Activated CD4-positive, alpha-beta T cell treated with anti-CD3 and anti-CD28 coated beads, Interleukin-2, amount 50 U/mL, for 4 hours (primary cell): ENCODE results near the gene MRC2.

Experiments
- DNase-seq, 2 experiments: peaks; one replicate each; pipeline ENCODE4 v3.0.0-alpha.2; 2020

MRC2 gene

GRCh38 chr17:62703261-62703775 is 75.8 kb downstream of the MRC2 start:
- DNase-seq, result no peak

DNA sequence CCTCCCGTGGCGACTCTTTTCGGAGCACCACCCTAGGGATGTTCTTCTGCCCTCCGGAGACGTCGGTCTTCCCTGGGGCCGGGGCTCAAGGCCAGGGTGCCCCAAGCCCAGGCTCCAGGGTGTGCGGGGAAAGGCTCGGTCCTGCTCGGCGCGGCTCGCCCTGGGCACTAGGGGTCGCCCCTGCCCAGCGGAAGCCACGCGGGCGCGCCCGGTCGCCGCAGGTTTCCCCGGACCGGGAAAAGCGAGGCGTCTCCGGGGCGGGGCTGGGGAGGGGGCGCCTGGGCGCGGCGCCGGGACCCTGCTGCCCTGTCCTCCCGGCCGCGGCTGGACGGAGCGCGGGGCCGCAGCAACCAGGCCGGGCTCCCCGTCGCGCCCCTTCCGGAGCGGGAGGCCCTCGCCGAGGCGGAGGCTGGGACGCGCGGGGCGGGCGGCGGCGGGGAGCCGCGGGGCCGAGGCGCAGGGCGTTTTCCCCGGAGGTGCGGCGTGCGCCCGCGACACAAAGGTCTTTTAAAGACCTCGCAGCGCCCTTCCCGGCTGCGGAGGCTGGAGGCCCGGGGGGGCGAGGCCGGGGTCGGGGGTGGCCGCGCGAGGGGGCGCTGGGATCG is 76.4 kb downstream of the MRC2 start:
- peak; percentile 59 to 60 for DNase-seq

GRCh38 chr17:62704381-62704971 is 77.0 kb downstream of the MRC2 start:
- DNase-seq, result no peak

- no peak for DNase-seq
These were observed 77.8 kb downstream of the MRC2 start for GRCh38 chr17:62705156-62705777.

DNA sequence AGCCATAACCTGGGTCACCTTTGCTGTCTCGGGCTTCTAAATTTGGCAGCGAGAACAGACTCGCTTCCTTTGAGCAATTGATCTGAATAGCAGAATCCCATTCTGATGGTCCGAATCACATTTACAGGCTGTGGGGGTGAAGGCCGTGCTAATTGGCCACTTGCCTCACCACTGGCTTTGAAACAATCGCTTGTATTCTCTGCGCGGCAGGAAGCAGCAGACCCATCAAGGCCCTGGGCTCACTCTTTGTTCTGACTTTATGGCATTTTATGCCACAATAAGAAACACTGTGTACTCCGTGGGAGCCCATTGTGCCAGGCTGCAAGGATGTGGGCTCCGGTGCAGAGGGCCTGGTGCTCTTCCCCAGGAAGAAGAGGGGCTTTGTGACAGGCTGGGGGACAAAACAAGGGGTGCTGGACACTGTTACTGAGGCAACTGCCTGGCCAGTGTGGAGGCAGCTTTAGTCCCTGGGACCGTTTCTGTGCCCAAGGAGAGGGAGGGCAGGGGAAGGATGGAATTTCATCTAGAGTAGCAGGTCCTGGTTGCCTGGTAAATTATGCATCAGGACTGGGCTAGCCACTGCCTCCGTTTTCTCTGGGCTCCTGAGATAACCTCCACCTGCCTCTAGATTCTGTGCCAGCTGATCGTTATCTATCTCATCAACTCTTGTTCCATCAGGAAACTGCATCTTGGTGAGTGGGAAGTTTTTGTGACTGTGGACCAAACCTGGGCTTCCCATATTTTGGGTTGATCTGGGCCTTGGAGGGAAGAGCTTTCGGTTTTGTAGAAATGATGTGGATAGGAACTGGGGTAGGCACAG is 78.5 kb downstream of the MRC2 start:
- no peak for DNase-seq

GRCh38 chr17:62706598-62707424 is 79.3 kb downstream of the MRC2 start:
- no peak for DNase-seq

DNA sequence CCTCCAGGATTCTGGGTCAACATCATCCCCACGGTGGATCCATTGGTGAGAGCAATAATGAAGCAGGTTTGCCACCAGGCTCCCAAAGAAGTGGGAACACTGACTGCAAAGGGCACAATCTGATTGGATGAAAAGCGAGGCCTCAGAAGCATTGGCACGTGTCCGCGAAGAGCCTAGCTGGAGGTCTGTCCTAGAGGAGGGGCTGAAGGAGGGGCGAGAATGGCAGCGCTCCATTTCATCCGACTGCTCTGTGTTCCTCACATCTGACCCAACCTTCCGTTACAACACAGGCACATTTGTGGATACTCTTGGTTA is 79.9 kb downstream of the MRC2 start:
- DNase-seq, result no peak

DNA sequence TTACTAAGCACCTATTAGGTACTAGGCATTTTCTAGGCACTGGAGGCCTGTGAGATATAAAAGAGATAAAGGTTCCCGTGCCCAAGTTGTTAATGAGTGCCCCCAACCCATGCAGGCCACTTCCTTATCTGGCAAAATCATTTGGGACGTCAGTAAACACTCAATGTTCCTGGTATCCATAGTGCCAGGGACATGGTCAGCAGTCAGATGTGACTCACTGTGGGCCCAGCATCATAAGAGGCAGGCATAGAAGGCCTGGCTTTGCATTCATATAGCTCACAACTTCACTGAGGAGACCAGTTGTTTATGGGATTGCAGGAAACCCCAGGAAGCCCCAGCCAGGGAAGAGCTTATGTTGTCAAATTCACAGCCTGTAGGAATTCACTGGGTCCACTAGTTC is 81.1 kb downstream of the MRC2 start:
- no peak for DNase-seq

DNA sequence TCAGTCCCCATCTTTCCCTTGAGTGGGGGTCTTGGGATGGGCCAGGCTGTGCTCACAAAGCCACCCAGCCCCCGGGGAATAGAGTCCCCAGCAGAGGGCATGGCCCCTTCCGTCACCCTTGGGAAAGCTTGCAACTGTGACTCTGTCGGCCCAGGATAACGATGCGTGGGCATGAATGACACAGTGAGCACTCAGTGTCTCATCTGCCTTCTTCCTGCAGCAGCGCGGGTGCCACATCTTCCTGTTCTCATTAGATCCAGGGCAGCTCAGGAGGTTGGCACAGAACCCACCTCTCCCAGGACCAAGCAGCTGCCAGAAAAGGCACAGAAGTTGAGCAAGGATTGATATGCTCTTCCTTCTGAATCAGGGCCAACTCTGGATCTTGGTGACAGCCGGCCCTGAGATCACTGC is 84.7 kb downstream of the MRC2 start:
- DNase-seq, result no peak

- DNase-seq, result no peak
These were observed 85.8 kb downstream of the MRC2 start for GRCh38 chr17:62713086-62713881.

GRCh38 chr17:62714016-62714777 is 86.7 kb downstream of the MRC2 start:
- no peak for DNase-seq

DNA sequence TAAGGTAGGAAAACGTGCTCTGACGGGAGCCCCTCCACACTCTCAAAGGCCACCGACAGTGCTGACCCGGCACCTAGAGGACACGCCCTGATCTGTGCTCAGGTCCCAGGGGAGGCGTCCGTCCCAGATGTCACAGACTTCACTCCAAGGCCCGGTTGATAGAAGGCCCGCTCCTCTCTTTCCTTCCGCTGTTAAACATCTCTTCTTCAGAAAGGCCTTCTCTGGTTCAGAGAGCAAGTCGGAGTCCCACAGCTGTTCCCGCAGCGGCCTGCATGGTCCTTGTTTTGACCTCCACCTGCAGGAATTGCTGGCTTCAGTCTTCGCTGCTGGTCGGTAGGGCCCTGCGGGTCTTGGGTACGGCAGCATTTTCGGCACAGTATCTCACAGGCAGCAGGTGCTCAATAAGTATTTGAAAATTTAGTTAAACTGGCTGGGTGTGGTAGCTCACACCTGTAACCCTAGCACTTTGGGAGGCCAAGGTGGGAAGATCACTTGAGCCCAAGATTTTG is 88.5 kb downstream of the MRC2 start:
- DNase-seq, result no peak

- DNase-seq, result no peak
These were observed 89.5 kb downstream of the MRC2 start for GRCh38 chr17:62716834-62717588.

- DNase-seq, result no peak
These were observed 90.1 kb downstream of the MRC2 start for GRCh38 chr17:62717589-62717855.

DNA sequence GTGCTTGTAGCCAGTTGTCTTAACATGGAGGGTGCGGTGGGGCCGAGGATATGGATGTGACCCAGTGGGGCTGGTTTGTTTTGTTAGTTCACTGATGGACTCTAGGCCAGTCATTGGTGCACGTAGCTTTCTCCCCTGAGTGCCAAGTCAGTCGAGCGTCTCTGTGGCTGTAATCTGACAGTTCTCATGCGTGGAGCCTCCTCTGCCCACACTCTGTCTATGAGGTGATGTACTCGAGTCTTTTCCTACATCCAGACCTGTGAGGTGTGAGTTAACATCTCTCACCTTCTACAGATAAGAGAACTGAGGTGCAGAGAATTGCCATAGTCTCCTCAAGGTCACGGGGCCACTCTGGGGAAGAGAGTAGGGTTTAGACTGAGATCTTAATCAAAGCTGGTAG is 90.4 kb downstream of the MRC2 start:
- no peak for DNase-seq

GRCh38 chr17:62718429-62718828 is 91.0 kb downstream of the MRC2 start:
- DNase-seq, result no peak

GRCh38 chr17:62719586-62719985 is 92.1 kb downstream of the MRC2 start:
- DNase-seq, result no peak

- no peak for DNase-seq
These were observed 92.8 kb downstream of the MRC2 start for GRCh38 chr17:62720126-62720850.

- DNase-seq, result no peak
These were observed 95.2 kb downstream of the MRC2 start for GRCh38 chr17:62722625-62723024.

DNA sequence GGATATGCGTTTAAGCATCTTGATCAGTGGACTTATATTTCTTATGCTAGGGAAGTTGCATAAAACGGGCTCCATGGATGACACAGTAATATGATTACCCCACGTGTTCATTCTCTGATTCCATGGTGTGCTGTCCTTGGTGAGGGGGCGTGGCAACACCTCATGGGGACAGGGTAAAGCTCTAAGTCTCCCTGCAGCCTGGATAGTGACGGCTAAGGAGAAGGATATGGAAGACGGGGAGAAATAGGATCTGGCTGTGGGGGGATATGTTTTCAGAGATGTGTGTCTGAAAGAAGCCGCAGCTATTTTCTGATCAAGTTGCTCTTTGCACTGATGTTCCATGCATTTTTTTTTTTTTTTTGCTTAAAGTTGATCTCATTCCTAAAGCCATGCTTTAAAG is 96.4 kb downstream of the MRC2 start:
- DNase-seq, result no peak
